Measurements from ENCODE around the gene KCNK5. TPM values are rescaled to one million over a fixed set of nuclear protein-coding genes. Genes with fewer than 3 reads are reported as not detected.

Gene KCNK5
- total RNA-seq, 1 donor from 2014 or later = 0.26 TPM

GRCh38 chr6:39240155-39240757 lies 11.0 kb upstream of the KCNK5 start:
- DNase-seq (ENCODE audit: low read depth) = peak; percentile 58
- no peak for TF ChIP-seq CTCF (IDR thresholded peaks at IDR 0.05; ENCODE audit: insufficient read depth, low read length, severe bottlenecking)
- Histone ChIP-seq H3K27me3 (ENCODE audit: control insufficient read depth, insufficient read depth, low read length) (no peaks in the 10 kb centered on the region), H3K36me3 (ENCODE audit: control insufficient read depth, insufficient read depth, low read length) (no peaks in the 10 kb centered on the region), H3K4me3 (ENCODE audit: low read depth, low read length) (no peak overlapping the region)
- FAIRE-seq = no peak

GRCh38 chr6:39239527-39240154 lies 10.4 kb upstream of the KCNK5 start:
- no peak for DNase-seq (ENCODE audit: low read depth)
- H3K36me3 ChIP-seq (ENCODE audit: control insufficient read depth, insufficient read depth, low read length) = no peaks in the 10 kb centered on the region
- FAIRE-seq = no peak
- no peaks in the 10 kb centered on the region for H3K27me3 ChIP-seq (ENCODE audit: control insufficient read depth, insufficient read depth, low read length)
- no peak overlapping the region for H3K4me3 ChIP-seq (ENCODE audit: low read depth, low read length)
- TF ChIP-seq CTCF (IDR thresholded peaks at IDR 0.05; ENCODE audit: insufficient read depth, low read length, severe bottlenecking) = no peak

GRCh38 chr6:39236742-39237141 lies 7.5 kb upstream of the KCNK5 start:
- FAIRE-seq (no peak), DNase-seq (ENCODE audit: low read depth) (no peak)
- no peak for TF ChIP-seq CTCF (IDR thresholded peaks at IDR 0.05; ENCODE audit: insufficient read depth, low read length, severe bottlenecking)
- H3K4me3 ChIP-seq (ENCODE audit: low read depth, low read length) = no peak overlapping the region
- no peaks in the 10 kb centered on the region for H3K27me3 ChIP-seq (ENCODE audit: control insufficient read depth, insufficient read depth, low read length)
- H3K36me3 ChIP-seq (ENCODE audit: control insufficient read depth, insufficient read depth, low read length) = no peaks in the 10 kb centered on the region

GRCh38 chr6:39233333-39233732 lies 4.1 kb upstream of the KCNK5 start:
- FAIRE-seq (no peak), DNase-seq (ENCODE audit: low read depth) (no peak)
- H3K36me3 ChIP-seq (ENCODE audit: control insufficient read depth, insufficient read depth, low read length) = no peaks in the 10 kb centered on the region
- no peak overlapping the region for H3K4me3 ChIP-seq (ENCODE audit: low read depth, low read length)
- peaks cover 5% of the 10 kb centered on the region for H3K27me3 ChIP-seq (ENCODE audit: control insufficient read depth, insufficient read depth, low read length)
- TF ChIP-seq CTCF (IDR thresholded peaks at IDR 0.05; ENCODE audit: insufficient read depth, low read length, severe bottlenecking) = no peak

- no peak overlapping the region for H3K4me3 ChIP-seq (ENCODE audit: low read depth, low read length)
- no peak for TF ChIP-seq CTCF (IDR thresholded peaks at IDR 0.05; ENCODE audit: insufficient read depth, low read length, severe bottlenecking)
- H3K27me3 ChIP-seq (ENCODE audit: control insufficient read depth, insufficient read depth, low read length) = peaks cover 13% of the 10 kb centered on the region
- DNase-seq (ENCODE audit: low read depth) (no peak), FAIRE-seq (no peak)
- no peaks in the 10 kb centered on the region for H3K36me3 ChIP-seq (ENCODE audit: control insufficient read depth, insufficient read depth, low read length)
Observed at GRCh38 chr6:39231521-39232243, 2.4 kb upstream of the KCNK5 start.
